IPS DF 6.9 (cell line): ENCODE results near the gene IL26.
A peak's percentile ranks its signal among the peaks of the same experiment; 100 is the strongest.
"Not testable (repeated sequence)": the region's sequence is repeated elsewhere in the genome, so short reads cannot be mapped to it uniquely, and the experiment has no call there.

Experiments
- DNase-seq: peaks from one replicate; pipeline ENCODE4 v3.0.0-alpha.2; 2013; ENCODE audit warnings: low read depth, low spot score
- H3K27ac ChIP-seq: one replicate; pipeline ENCODE4 v1.5.1; 2013; ENCODE audit warnings: low read length, control low read depth
- H3K27me3 ChIP-seq: 2 replicates; pipeline ENCODE4 v1.6.1; 2013; ENCODE audit warnings: mild to moderate bottlenecking, low read length; ENCODE audit not compliant: control insufficient read depth, insufficient read depth
- H3K36me3 ChIP-seq: 2 replicates; pipeline ENCODE4 v1.6.1; 2013; ENCODE audit warnings: low read length; ENCODE audit not compliant: control insufficient read depth, insufficient read depth
- H3K4me1 ChIP-seq: 2 replicates; pipeline ENCODE4 v1.6.1; 2013; ENCODE audit warnings: low read length; ENCODE audit not compliant: control insufficient read depth, insufficient read depth
- H3K4me3 ChIP-seq: 2 replicates; pipeline ENCODE4 v1.5.1; 2013; ENCODE audit warnings: mild to moderate bottlenecking, low read length
- H3K9me3 ChIP-seq: 2 replicates; pipeline ENCODE4 v1.6.1; 2013; ENCODE audit warnings: low read length, inconsistent platforms; ENCODE audit not compliant: control insufficient read depth, insufficient read depth
- WGBS: extraction: QIAGEN DNeasy Blood & Tissue Kit; methylation state at CpG from one replicate; pipeline ENCODE4 v1.1.7; 2013; ENCODE audit warnings: mixed read lengths, missing lambda C conversion rate; ENCODE audit not compliant: insufficient read length, insufficient coverage; 5-methylcytosine and 5-hydroxymethylcytosine counted together

IL26 gene

GRCh38 chr12:68227356-68227755, 1.7 kb upstream of the IL26 start:
- WGBS, result no CpG with 5 or more reads among the region's 3 CpGs
- Histone ChIP-seq H3K9me3 (no peaks in the 10 kb centered on the region), H3K27ac (no peak overlapping the region), H3K4me1 (no peaks in the 10 kb centered on the region), H3K4me3 (no peak overlapping the region), H3K36me3 (no peaks in the 10 kb centered on the region), H3K27me3 (no peaks in the 10 kb centered on the region)
- DNase-seq, result no peak

- Histone ChIP-seq H3K9me3 (no peaks in the 10 kb centered on the region), H3K4me3 (no peak overlapping the region), H3K27me3 (no peaks in the 10 kb centered on the region), H3K36me3 (no peaks in the 10 kb centered on the region), H3K4me1 (no peaks in the 10 kb centered on the region), H3K27ac (no peak overlapping the region)
- no CpG with 5 or more reads among the region's 3 CpGs for WGBS
- no peak for DNase-seq
Observed at GRCh38 chr12:68224613-68225285, 861 bp downstream of the IL26 start.

- WGBS, result no CpG with 5 or more reads among the region's 12 CpGs
- Histone ChIP-seq H3K27ac (no peak overlapping the region), H3K27me3 (no peaks in the 10 kb centered on the region), H3K4me1 (no peaks in the 10 kb centered on the region), H3K9me3 (no peaks in the 10 kb centered on the region), H3K36me3 (no peaks in the 10 kb centered on the region), H3K4me3 (no peak overlapping the region)
- peak; percentile 90 for DNase-seq
Observed at GRCh38 chr12:68223067-68223747, 2.4 kb downstream of the IL26 start.

GRCh38 chr12:68222326-68222725, 3.3 kb downstream of the IL26 start:
- no peaks in the 10 kb centered on the region for H3K36me3 ChIP-seq
- no peak overlapping the region for H3K27ac ChIP-seq
- no peak overlapping the region for H3K4me3 ChIP-seq
- H3K4me1 ChIP-seq, result no peaks in the 10 kb centered on the region
- no peak for DNase-seq
- no peaks in the 10 kb centered on the region for H3K27me3 ChIP-seq
- WGBS, result no CpG with 5 or more reads among the region's 6 CpGs
- no peaks in the 10 kb centered on the region for H3K9me3 ChIP-seq

GRCh38 chr12:68221497-68221896, 4.1 kb downstream of the IL26 start:
- Histone ChIP-seq H3K36me3 (no peaks in the 10 kb centered on the region), H3K27ac (no peak overlapping the region), H3K4me3 (no peak overlapping the region), H3K9me3 (no peaks in the 10 kb centered on the region), H3K27me3 (no peaks in the 10 kb centered on the region), H3K4me1 (no peaks in the 10 kb centered on the region)
- no CpG with 5 or more reads among the region's 1 CpG for WGBS
- DNase-seq, result no peak

- no peaks in the 10 kb centered on the region for H3K27me3 ChIP-seq
- H3K36me3 ChIP-seq, result no peaks in the 10 kb centered on the region
- no peak overlapping the region for H3K27ac ChIP-seq
- no peak for DNase-seq
- no CpG with 5 or more reads among the region's 2 CpGs for WGBS
- H3K9me3 ChIP-seq, result no peaks in the 10 kb centered on the region
- H3K4me1 ChIP-seq, result no peaks in the 10 kb centered on the region
- H3K4me3 ChIP-seq, result no peak overlapping the region
Observed at GRCh38 chr12:68210875-68211274, 14.7 kb downstream of the IL26 start.

GRCh38 chr12:68209048-68209728, 16.4 kb downstream of the IL26 start:
- not testable (repeated sequence) for DNase-seq, H3K27ac ChIP-seq, H3K27me3 ChIP-seq, H3K36me3 ChIP-seq, H3K9me3 ChIP-seq, H3K4me3 ChIP-seq, H3K4me1 ChIP-seq
- WGBS, result no CpG with 5 or more reads among the region's 12 CpGs

- Histone ChIP-seq H3K27ac (no peak overlapping the region), H3K4me3 (no peak overlapping the region)
- no peak for DNase-seq
Observed at GRCh38 chr12:68207276-68207675, 18.3 kb downstream of the IL26 start.

GRCh38 chr12:68206446-68206845, 19.2 kb downstream of the IL26 start:
- H3K27ac ChIP-seq, result no peak overlapping the region
- H3K27me3 ChIP-seq, result no peaks in the 10 kb centered on the region
- no peak for DNase-seq
- H3K9me3 ChIP-seq, result no peaks in the 10 kb centered on the region
- no peak overlapping the region for H3K4me3 ChIP-seq
- no peaks in the 10 kb centered on the region for H3K36me3 ChIP-seq
- no peaks in the 10 kb centered on the region for H3K4me1 ChIP-seq
- no CpG with 5 or more reads among the region's 1 CpG for WGBS

More at GRCh38 chr12:68207276-68207675, 18.3 kb downstream of the IL26 start:
- H3K36me3 ChIP-seq, result no peaks in the 10 kb centered on the region
- H3K9me3 ChIP-seq, result no peaks in the 10 kb centered on the region
- no peaks in the 10 kb centered on the region for H3K27me3 ChIP-seq
- H3K4me1 ChIP-seq, result no peaks in the 10 kb centered on the region

- DNase-seq, result no peak
- no CpG with 5 or more reads among the region's 5 CpGs for WGBS
- H3K27ac ChIP-seq, result no peak overlapping the region
- no peaks in the 10 kb centered on the region for H3K4me1 ChIP-seq
- no peaks in the 10 kb centered on the region for H3K9me3 ChIP-seq
- no peak overlapping the region for H3K4me3 ChIP-seq
- H3K27me3 ChIP-seq, result no peaks in the 10 kb centered on the region
- H3K36me3 ChIP-seq, result no peaks in the 10 kb centered on the region
Observed at GRCh38 chr12:68203460-68203875, 22.1 kb downstream of the IL26 start.
